Right lobe of liver (tissue), 6 donors: ENCODE results near the gene RHBDL1. TPM values are rescaled to one million over a fixed set of nuclear protein-coding genes. Genes with fewer than 3 reads are reported as not detected.
A peak's percentile ranks its signal among the peaks of the same experiment; 100 is the strongest.

ENCODE experiments used
- ATAC-seq, 4 donors: fragments of 200-7000 bp; cut with Tn5 transposase; one replicate each; pipeline ENCODE4 v1.9.1; 2020; ENCODE audit warnings: mild to moderate bottlenecking in 4 of 4, moderate library complexity in 4 of 4
- DNase-seq, 3 donors: peaks; one replicate each; pipeline ENCODE4 v3.0.0-alpha.2; 2020
- H3K27ac ChIP-seq, 3 donors: fragments of 200-600 bp; one replicate each; pipeline ENCODE4 v1.8.0; 2022
- H3K27me3 ChIP-seq, 2 donors: fragments of 200-600 bp; one replicate each; pipeline ENCODE4 v1.8.0; 2022
- H3K36me3 ChIP-seq, 4 donors: fragments of 200-600 bp; sonication (generic) in 1 of 4; one replicate each; pipeline versions ENCODE4 v1.5.1 to v1.8.0; 2017 to 2022; ENCODE audit warnings: control low read depth in 1 of 4
- H3K4me1 ChIP-seq, 4 donors: fragments of 200-600 bp; sonication (generic) in 1 of 4; one replicate each; pipeline versions ENCODE4 v1.5.1 to v1.8.0; 2017 to 2022; ENCODE audit warnings: control low read depth in 1 of 4
- H3K4me3 ChIP-seq, 3 donors: fragments of 200-600 bp; one replicate each; pipeline ENCODE4 v1.8.0; 2022
- H3K9me3 ChIP-seq, 4 donors: fragments of 200-600 bp; sonication (generic) in 1 of 4; one replicate each; pipeline versions ENCODE4 v1.5.1 to v1.8.0; 2017 to 2022; ENCODE audit warnings: control low read depth in 1 of 4
- CTCF ChIP-seq, 4 donors: fragments of 200-600 bp in 3 of 4; fragments of 450-650 bp in 1 of 4; IDR thresholded peaks; one replicate each; pipeline versions ENCODE4 v1.5.1 to v1.8.0; 2016 to 2022; ENCODE audit warnings: antibody characterized with exemption in 4 of 4, mild to moderate bottlenecking in 2 of 4
- POLR2A ChIP-seq: fragments of 450-650 bp; IDR thresholded peaks from one replicate; pipeline ENCODE4 v1.6.1; 2017; ENCODE audit warnings: antibody characterized with exemption, mild to moderate bottlenecking
- WGBS: methylation state at CpG from one replicate; pipeline ENCODE4 v1.1.6; 2018; ENCODE audit warnings: low coverage, low lambda C conversion rate; ENCODE audit not compliant: insufficient coverage; ENCODE audit errors: missing lambda C conversion rate; 5-methylcytosine and 5-hydroxymethylcytosine counted together
- intact Hi-C, 2 donors: fragments of 100-400 bp; cut with DNase I; formaldehyde crosslinking; loops; one replicate each; pipeline versions ENCODE4 v1.11.2 to v1.14.1; 2022
- total RNA-seq, 6 experiments: library from RNA; depleted of rRNA in 2 of 6; stranded (reverse); fragments of >200 nt in 2 of 6; fragmentation: NEBNext Ultra II Directional in 3 of 6; extraction: Animal tissue kit (Norgen Biotek cat#: 25700) in 3 of 6; gene quantifications; one replicate each; pipeline versions ENCODE4 v1.1.0 to v1.2.4, GENCODE V29; 2016 to 2023
- donor health status: DM: no; HTN: yes; CAD: no.
- donor health status: DM: no; HTN: no; CAD: no.
- donor health status: DM: no; HTN: no; CAD: no.
- donor health status: DM: no; HTN: yes; CAD: no.
- donor health status: DM: no; HTN: yes; CAD: no.

Gene RHBDL1
- total RNA-seq, 6 experiments from 2014 or later = 0.37 to 1.1 (median 0.60) TPM

- TF ChIP-seq POLR2A (no peak), CTCF (IDR thresholded peaks at IDR 0.05) (no peak)
- DNase-seq = no peak
- Histone ChIP-seq H3K27me3 (no peaks in the 10 kb centered on the region), H3K27ac (no peak overlapping the region), H3K4me1 (peaks cover 0 to 10% (median 0%) of the 10 kb centered on the region in 4 donors), H3K9me3 (no peaks in the 10 kb centered on the region), H3K4me3 (no peak overlapping the region), H3K36me3 (peaks cover 0 to 43% (median 15%) of the 10 kb centered on the region in 4 donors)
- no CpG with 5 or more reads among the region's 18 CpGs for WGBS
- ATAC-seq = no peak
- intact Hi-C loops = no loop called here
Observed at GRCh38 chr16:673399-673991, 2.0 kb upstream of the RHBDL1 start.

- Histone ChIP-seq H3K4me1 (peaks cover 0 to 7% (median 0%) of the 10 kb centered on the region in 4 donors), H3K27me3 (no peaks in the 10 kb centered on the region), H3K27ac (no peak overlapping the region), H3K9me3 (no peaks in the 10 kb centered on the region), H3K4me3 (no peak overlapping the region), H3K36me3 (peaks cover 0 to 43% (median 15%) of the 10 kb centered on the region in 4 donors)
- no peak for ATAC-seq
- no peak for TF ChIP-seq CTCF (IDR thresholded peaks at IDR 0.05)
- no peak for TF ChIP-seq POLR2A
- intact Hi-C loops = no loop called here
- WGBS = 20% methylated on average over 1 of the region's 22 CpGs
- no peak for DNase-seq
Observed at GRCh38 chr16:674214-674881, 1.1 kb upstream of the RHBDL1 start.

GRCh38 chr16:675884-676564 lies 553 bp downstream of the RHBDL1 start:
- H3K4me1 ChIP-seq = peaks cover 0 to 8% (median under 1%) of the 10 kb centered on the region in 4 donors
- no peaks in the 10 kb centered on the region for H3K27me3 ChIP-seq
- H3K36me3 ChIP-seq = peaks cover 0 to 27% (median 10%) of the 10 kb centered on the region in 4 donors
- peak overlapping the region in 2 of 3 donors; percentile 18 to 38 for H3K4me3 ChIP-seq
- WGBS = 10% methylated on average over 2 of the region's 25 CpGs
- TF ChIP-seq CTCF (IDR thresholded peaks at IDR 0.05) = no peak
- no peak for TF ChIP-seq POLR2A
- intact Hi-C loops = no loop called here
- H3K9me3 ChIP-seq = no peaks in the 10 kb centered on the region
- no peak for ATAC-seq
- H3K27ac ChIP-seq = no peak overlapping the region
- no peak for DNase-seq

GRCh38 chr16:676565-676902 lies 1.1 kb downstream of the RHBDL1 start:
- Histone ChIP-seq H3K27me3 (no peaks in the 10 kb centered on the region), H3K4me3 (no peak overlapping the region), H3K36me3 (peaks cover 0 to 22% (median 8%) of the 10 kb centered on the region in 4 donors), H3K9me3 (no peaks in the 10 kb centered on the region), H3K4me1 (peaks cover 0 to 13% (median 5%) of the 10 kb centered on the region in 4 donors), H3K27ac (no peak overlapping the region)
- DNase-seq = no peak
- no CpG with 5 or more reads among the region's 21 CpGs for WGBS
- intact Hi-C loops = no loop called here
- TF ChIP-seq CTCF (IDR thresholded peaks at IDR 0.05) (no peak), POLR2A (no peak)
- ATAC-seq = no peak
